ENCODE data around the gene SNAPIN. TPM values are rescaled to one million over a fixed set of nuclear protein-coding genes. Genes with fewer than 3 reads are reported as not detected.
"Not testable (repeated sequence)": the region's sequence is repeated elsewhere in the genome, so short reads cannot be mapped to it uniquely, and the experiment has no call there.

SNAPIN gene
- total RNA-seq, 1 experiment from 2014 or later = 64.0 TPM

DNA sequence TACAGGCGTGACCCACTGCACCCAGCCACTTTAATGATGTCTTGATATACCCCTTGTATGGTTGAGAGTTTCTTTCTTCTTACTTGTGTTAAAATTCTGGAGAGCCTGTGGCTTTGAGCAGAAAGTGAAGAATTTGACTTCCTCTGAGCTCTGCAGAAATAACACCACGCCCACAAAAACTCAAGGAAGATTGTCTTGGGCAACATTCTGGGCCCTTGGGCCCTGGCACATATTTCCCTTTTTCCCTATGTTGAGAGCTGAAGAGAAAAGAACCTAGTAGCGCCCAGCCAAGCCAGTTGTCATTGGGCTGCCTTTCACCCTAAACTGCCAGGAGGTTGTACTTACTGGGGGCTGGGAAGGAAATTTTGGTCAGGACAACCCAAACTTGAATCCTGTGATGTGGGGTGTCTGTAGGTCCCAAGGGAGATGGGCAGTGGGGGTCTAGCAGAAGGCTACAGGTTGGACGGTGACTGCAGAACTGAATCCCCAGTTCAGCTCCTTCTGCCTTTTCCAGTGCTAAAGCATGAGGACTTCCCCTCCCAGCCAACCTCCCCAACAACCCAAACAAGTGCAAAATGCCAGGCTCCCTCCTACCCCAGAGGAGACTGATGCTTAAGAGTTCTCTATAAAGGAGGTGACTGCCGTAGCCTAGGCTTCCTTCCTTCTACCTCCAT, 11.7 kb upstream of the SNAPIN start:
- no peak for DNase-seq (ENCODE audit: low read depth)

DNA sequence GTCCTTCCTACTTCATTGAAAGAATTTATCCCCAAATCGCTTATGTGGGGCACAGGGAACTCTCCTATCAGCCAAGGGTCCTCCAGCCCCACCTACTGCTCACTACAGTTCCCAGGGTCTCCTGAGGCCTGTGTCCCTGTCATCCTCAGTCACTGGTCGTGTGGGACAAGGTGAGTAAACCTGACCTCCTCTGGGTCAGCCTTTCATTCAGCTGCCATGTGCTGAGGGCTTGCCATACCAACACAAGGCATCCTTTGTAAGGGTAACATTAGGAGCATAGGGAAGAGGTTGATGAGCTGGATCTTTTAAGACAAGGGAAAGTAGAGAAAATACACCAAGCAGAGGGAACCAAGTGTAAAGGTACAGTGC, 11.2 kb upstream of the SNAPIN start:
- no peak for DNase-seq (ENCODE audit: low read depth)

DNA sequence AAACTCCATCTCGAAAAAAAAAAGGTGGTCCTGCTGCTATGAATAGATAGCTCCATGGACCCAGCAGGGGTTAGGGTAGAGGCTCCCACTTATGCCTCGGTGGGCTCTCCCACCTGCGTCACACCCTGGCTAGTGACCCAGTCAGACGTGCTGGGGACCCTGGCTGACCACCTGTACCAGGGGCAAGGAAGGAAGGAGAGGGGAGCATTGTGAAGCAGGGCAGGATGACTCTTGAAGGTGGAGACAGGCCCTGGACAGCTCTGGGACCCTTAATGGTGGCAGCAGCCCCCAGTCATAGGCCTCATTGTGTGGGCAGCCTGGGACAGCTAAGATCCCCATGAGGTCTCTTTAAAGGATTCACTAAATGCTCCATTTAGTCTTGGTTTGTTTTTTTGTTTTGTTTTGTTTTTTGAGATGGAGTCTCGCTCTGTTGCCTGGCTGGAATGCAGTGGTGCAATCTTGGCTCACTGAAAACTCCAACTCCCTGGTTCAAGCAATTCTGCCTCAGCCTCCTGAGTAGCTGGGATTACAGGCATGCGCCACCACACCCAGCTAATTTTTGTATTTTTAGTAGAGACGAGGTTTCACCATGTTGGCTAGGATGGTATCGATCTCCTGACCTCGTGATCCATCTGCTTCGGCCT, 10.4 kb upstream of the SNAPIN start:
- DNase-seq (ENCODE audit: low read depth) = no peak

DNA sequence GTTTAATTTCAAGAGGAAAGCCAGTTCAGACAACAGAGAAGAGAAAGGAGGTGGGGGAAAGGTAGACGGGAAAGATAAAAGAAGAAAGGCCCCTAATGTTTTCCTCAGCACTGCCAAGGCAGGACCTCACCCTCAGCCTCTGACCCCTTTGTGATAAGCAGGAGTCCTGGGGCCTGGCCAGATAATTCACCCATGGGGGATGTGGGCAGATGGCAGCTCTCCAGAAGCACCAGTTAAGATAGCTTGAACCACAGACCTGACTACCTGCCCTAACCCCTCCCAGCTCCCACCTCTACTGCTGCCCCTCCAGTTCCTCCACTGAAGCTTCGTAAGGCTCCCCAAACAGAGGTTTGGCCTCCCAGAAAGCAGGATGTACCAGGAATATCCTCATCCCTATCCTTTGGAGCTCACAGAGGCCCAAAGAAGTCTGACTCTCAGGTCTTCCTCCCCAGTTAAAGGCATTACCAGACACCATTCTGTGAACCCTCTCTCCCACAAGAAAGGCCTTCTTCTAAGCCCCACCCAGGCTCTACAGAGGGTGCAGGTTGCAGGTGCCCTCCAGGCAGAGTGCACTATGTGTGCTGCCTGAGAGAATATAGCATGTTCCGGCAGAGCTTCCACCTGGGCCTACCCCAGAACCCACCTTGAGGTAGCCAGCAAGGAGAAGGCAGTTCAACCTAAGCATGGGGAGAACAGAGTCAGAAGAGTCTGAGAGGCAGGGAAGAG, 9.2 kb upstream of the SNAPIN start:
- DNase-seq (ENCODE audit: low read depth) = no peak

DNA sequence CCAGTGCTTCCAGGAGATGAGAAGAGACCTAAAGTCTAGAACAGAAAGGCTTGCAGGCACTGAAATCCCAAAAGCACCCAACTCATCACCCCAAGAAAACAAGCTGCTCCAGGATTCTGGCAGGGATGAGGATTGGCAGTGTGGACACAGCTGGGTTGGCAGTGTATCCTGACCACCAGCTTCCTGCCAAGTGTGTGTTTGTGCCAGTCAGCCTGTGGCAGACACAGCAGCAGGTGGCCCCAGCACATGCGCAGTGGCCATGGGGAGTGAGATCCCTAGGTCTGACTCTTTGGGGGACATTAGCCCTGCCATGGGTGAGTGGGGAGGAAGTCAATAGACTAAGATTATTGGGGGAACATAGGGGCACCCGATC, 8.7 kb upstream of the SNAPIN start:
- DNase-seq (ENCODE audit: low read depth) = peak; percentile 25

DNA sequence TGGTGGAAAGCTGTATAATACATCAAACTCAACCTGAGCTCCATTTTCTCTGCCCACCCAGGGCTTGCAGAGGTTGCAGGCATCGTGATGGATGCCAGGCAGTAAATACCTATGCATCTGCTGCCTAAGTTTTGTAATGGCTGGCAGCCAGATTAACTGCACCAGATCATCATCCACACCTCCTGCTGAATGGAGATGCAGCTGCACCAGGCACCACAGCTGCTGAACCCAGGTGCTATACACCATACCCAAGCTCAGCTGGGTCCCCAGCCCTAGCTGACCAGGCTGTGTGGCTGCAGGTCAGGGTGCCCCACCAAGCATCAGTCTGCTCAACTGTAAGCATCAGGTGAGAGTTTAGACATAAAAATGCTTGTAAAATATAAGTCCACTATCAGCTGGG, 6.7 kb upstream of the SNAPIN start:
- DNase-seq (ENCODE audit: low read depth) = no peak

DNA sequence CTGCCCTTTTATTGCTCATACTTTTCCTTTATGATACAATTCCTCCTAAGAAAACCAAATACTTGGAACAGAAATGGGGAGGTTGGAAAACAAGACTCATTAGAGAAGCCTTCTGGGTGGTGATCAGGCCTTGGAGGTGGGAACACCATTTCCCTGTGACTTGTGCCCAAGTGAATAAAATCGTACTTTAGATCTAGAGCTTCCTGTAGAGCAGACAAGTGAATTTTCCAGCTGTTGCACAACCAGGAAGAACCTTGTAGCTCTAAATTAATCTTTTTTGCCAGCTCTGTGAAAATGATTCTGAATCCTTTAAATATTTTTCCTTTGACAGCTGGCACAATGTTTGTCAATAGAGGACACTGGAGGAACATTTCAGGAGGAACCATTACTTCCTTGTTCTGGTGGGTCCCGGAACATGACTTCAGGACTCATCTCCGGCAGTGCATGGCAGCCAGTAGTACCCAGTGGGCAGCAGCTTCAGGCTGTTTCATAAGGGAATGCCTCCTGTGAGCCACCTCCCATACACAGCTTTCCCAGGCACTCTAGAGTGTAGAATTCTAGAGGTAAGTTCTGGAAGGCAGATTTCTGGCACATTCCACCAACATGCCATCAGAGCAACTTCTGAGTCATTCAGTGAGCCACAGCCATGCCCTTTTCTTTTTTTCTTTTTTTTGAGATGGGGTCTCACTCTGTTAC, 5.5 kb upstream of the SNAPIN start:
- peak; percentile 75 for DNase-seq (ENCODE audit: low read depth)

DNA sequence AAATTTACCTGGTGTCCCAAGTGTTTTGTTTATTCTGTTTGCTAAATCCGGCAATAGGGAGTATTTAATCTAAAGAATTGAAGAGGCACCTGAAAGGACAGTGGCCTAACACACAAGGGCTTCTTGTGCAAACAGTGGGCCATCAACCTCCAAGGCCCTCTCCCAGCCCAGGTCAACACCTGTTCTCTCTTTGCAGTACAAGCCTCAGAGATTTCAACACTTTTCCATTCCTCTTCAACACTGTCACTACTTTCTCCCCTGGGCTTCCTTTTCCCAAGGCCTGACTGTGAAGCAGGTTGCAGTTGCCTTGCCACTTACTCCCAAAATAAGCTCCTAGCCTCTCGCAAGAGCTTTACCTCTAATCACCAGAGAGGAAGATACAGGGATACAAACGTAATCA, 3.2 kb upstream of the SNAPIN start:
- no peak for DNase-seq (ENCODE audit: low read depth)

DNA sequence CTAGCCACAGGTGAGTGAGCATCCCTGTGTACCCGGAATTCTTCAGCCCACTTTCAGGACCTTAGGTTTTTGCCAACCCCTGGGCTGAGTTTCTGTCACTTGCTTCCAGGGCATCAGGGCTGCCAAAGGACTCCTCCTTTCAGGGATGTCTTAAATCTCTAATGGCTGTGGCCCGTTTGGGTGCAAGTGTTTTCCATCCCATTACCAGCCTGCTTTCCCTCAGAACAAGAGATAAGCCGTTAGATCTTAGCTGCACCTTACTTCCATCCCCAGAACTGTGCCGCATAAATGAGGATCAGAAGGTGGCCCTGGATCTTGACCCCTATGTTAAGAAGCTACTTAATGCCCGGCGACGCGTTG, 652 bp downstream of the SNAPIN start:
- no peak for DNase-seq (ENCODE audit: low read depth)

DNA sequence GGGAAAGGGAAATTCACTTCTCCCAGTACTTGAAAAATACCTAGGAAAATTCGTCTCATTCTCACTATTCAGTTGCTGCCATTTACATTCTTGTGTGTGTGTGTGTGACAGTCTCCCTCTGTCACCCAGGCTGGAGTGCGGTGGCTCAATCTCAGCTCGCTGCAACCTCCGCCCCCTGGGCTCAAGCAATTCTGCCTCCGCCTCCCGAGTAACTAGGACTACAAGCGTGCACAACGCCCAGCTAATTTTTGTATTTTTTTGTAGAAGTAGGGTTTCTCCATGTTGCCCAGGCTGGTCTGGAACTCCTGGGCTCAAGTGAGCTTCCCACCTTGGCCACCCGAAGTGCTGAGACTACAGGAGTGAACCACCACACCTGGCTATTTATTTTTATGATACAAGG, 1.2 kb downstream of the SNAPIN start:
- no peak for DNase-seq (ENCODE audit: low read depth)

DNA sequence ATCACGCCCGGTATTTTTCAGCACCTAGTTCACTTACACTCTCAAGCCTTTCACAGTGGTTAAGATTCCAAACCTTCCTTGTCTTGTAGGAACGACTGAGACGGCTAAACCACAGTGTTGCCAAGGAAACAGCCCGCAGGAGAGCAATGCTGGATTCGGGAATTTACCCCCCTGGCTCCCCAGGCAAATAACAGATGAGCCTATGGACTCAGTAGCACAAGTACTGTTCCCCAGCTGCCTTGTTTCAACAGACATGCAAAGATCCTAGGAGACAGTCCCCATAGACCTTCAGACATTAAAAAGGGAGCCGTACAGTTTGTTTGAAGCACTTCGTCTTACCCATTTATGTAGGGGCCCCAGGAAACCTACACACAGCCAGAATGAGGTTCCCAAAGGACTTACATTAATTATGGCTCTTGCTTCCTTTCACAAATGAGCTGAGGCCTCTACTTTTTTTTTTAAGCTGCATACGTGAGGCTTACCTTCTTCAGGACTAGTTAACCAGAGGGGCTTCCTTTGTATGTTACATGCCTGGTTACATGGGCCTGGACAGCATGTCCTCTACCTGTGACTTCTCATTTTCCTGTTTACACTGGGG, 2.7 kb downstream of the SNAPIN start:
- DNase-seq (ENCODE audit: low read depth) = no peak

DNA sequence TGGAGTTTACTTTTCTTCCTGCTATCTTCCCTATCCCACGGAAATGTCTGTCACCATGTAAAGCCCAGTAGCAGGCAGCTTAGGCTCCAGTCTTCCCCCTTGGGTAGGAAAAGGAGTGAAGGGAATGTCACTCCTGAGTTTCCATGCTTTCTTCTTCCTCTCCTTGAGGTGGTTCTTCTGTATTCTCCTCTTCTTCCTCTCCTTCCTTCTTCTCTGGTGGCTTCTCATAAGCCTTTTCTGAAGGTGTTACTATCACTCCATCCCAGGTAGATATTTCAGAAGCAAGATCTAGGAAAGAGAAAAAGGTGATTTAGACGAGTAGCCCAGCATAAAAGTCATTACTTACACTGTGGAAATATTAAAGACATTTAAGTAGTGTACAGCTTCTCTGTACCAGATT, 3.8 kb downstream of the SNAPIN start:
- DNase-seq (ENCODE audit: low read depth) = no peak

DNA sequence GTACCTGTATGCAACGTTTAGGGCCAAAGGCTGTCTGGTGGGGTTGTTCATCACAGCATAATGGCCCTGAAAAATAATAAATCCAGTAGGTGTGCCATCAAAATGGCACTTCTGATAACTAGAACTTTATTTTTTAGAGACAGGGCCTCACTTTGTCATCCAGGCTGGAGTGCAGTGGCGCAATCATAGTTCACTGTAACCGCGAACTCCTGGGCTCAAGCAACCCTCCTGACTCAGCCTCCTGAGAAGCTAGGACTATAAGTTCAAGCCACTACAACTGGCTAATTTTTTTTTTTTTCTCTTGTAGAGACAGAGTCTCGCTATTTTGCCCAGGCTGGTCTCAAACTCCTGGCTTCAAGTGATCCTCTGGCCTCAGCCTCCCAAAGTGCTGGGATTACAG, 4.7 kb downstream of the SNAPIN start:
- peak; percentile 38 for DNase-seq (ENCODE audit: low read depth)

DNA sequence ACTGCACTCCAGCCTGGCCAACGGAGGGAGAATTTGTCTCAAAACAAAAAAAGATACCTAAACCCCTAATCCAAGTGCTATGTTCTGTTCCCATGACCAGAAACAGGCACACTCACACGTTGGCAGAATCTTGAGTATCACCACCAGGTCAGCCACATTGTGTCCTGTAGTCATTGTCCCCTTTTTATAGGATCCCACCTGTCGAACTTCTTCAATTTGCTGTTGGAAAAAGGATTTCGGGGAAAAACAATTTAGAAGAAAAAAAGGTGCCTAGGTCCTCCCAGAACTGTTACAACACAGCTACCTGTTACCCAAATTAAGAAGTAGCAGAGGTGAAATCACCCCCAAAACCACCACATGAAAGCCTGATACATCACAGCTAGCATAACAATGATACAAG, 8.9 kb downstream of the SNAPIN start:
- no peak for DNase-seq (ENCODE audit: low read depth)

DNA sequence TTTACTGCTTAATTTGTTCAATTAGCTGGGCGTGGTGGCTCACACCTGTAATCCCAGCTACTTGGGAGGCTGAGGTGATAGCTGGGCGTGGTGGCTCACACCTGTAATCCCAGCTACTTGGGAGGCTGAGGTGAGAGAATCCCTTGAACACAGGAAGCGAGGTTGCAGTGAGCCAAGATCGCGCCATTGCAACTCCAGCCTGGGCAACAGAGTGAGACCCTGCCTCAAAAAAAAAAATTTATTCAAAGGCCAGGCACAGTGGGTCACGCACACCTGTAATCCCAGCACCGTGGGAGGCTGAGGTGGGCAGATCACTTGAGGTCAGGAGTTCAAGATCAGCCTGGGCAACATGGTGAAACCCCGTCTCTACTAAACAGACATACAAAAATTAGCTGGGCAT, 10.2 kb downstream of the SNAPIN start:
- not testable (repeated sequence) for DNase-seq (ENCODE audit: low read depth)

DNA sequence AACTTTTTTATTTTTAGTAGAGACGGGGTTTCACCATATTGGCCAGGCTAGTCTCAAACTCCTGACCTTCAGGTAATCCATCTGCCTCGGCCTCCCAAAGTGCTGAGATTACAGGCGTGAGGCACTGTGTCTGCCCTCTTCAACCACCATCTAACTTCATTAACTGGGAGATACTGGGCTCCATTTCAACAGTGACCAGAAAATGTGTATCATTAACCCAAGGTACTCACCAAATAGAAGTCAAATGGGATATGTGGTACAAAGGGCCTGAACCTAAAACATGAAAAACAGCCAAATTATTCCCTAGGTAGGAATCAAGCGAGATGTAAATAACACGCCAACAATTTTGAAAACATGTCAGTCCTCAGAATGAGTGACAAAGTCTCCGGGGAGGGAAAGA, 11.1 kb downstream of the SNAPIN start:
- no peak for DNase-seq (ENCODE audit: low read depth)

DNA sequence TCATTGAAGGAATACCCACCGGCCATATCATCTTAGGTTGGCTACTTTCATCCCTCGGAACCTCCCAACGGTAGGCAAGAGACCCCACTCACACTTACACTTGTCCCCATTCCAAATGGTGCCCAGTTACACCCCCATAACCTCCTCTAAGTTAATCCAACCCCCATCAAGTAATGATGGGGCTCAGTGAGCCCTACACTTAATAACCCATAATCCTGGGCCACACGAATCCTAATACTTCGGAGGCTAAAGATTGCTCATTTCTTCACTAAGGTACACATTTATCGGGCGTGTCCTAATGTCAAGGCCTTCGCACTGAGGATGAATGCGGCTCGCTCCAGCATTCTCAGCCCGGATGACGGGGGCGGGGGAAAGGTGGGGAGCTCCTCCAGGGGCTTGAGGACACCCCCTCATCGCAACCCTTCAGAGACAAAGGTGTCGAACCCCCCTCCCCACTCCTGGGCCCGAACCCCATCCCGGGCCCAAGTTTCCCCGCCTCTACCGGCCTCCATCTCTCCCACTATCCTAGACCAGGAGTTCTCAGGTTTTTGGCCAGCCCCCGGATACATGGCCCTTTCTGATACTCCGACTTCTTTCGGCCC, 11.9 kb downstream of the SNAPIN start:
- no peak for DNase-seq (ENCODE audit: low read depth)

DNA sequence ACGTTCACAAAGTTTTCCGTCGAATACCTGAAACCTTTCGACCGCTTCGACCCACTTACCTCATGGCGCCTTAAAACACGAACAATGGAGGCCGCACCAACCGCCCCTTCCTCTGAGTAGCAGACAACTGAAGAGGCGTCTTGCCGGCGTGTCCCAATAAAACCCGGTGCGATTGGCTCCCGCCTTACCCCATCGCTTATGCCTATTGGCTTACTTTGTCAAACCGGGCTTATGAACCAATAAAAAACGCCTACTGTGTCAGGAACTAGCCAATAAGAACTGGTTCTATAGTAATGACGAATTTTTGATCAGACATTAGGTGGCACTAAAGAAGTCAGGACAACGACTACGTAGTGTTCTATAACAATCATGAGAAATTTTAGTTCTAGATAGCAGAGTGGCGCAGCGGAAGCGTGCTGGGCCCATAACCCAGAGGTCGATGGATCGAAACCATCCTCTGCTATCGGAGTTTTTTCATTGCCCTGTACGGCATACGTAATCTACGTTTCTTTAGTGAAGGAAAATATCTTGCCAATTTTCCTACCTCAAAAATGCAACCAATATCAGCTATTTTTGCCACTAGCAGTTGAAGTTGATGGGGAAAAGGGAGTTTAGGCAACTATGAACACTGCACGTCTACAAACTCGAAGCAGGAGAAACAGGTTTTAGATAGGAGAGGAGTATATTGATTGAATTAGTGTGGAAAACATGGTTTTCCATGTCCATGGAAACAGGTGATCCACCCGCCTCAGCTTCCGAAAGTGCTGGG, 12.5 kb downstream of the SNAPIN start, which contains the start of gene ILF2:
TSS of gene ILF2 (minus strand) at position 135 of the 769 bp plus-strand sequence. CDS start at position 64, 71 bp downstream.
- peak; percentile 100 for DNase-seq (ENCODE audit: low read depth)

DNA sequence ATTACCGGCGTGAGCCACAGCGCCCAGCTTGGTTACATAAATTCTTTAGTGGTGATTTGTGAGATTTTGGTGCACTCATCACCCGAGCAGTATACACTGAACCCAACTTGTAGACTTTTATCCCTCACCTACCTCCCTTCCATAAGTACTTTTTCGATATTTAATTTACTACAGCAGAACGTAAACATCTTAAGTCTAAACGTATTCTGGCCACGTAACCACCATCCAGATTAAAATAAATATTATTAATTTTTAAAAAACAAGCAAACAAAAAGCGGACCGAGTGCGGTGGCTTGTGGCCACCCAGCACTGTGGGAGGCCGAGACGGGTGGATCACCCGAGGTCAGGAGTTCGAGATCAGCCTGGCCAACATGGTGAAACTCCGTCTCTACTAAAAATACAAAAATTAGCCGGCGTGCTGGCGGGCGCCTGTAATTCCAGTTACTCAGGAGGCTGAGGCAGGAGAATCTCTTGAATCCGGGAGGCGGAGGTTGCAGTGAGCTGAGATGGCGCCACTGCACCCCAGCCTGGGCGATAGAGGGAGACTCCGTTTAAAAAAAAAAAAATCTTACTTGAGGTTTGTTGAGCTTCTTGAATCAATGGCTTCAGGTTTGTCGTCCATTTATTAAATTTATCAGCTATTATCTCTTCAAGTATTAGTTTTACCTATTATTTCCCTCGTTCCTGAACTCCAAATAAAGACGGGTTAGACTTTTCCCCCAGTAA, 13.3 kb downstream of the SNAPIN start:
- DNase-seq (ENCODE audit: low read depth) = peak; percentile 60

DNA sequence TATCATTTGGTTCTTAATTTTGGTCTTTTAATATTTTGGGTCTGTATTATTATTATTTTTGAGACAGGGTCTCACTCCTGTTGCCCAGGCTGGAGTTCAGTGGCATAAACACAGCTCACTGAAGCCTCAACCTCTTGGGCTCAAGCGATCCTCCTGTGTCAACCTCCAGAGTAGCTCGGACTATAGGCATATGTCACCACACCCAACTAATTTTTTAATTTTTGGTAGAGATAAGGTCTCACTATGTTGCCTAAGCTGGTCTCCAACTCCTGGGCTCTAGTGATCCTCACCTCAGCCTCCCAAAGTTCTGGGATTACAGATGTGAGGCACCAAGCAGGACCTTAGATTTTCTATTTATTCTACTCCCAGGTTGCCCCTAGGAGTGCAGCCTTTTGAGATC, 15.0 kb downstream of the SNAPIN start:
- DNase-seq (ENCODE audit: low read depth) = no peak

Data from HT1080 (cell line).